ENCODE results near the gene SYT15.

DNA sequence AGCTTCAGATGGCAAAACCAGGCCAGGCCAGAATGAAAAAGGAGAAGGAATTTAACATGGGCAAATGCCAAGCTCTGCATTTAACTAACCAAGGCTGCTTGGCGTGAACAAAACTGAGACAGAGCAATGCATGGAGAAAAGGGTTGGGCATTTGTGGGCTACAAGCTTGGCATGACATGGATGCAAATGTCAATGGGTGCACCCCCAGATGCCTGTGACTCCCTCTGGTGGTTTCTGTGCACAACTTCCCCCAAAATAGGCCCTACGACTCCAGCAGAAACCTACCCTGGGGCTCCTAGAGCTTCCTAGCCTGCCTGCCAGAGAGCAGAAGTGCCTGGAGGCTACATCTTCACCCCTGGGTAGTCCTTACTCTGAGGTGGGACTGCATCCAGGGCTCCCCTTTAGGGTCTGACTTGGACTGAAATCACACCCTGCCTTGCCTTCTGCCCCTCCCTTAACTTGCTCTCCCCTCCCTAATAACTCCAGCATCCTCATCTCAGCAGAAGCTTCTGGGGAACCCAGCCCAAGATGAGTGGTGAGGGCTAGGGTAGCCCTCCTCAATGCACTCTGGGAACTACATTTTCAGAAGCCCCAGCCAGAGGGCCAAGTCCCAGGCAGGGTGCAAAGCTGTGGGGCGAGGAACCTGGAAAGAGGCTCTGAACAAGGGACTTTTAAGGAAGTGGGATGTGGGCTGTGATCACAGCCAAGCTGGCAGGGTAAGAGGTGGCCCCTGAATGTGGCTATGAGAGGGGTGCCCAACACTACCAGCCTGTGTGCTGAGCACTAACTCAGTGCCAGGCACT lies 33.7 kb upstream of the SYT15 start:
- TF ChIP-seq NR2F2 (IDR thresholded peaks at IDR 0.05; ENCODE audit: borderline replicate concordance, low read depth) (no peak), GABPA (IDR thresholded peaks at IDR 0.05; ENCODE audit: low read depth, low read length) (no peak), GABPA (CRISPR knock-in tag; IDR thresholded peaks at IDR 0.05; ENCODE audit: low read depth) (no peak)
- TF ChIP-seq, protein P1, sequence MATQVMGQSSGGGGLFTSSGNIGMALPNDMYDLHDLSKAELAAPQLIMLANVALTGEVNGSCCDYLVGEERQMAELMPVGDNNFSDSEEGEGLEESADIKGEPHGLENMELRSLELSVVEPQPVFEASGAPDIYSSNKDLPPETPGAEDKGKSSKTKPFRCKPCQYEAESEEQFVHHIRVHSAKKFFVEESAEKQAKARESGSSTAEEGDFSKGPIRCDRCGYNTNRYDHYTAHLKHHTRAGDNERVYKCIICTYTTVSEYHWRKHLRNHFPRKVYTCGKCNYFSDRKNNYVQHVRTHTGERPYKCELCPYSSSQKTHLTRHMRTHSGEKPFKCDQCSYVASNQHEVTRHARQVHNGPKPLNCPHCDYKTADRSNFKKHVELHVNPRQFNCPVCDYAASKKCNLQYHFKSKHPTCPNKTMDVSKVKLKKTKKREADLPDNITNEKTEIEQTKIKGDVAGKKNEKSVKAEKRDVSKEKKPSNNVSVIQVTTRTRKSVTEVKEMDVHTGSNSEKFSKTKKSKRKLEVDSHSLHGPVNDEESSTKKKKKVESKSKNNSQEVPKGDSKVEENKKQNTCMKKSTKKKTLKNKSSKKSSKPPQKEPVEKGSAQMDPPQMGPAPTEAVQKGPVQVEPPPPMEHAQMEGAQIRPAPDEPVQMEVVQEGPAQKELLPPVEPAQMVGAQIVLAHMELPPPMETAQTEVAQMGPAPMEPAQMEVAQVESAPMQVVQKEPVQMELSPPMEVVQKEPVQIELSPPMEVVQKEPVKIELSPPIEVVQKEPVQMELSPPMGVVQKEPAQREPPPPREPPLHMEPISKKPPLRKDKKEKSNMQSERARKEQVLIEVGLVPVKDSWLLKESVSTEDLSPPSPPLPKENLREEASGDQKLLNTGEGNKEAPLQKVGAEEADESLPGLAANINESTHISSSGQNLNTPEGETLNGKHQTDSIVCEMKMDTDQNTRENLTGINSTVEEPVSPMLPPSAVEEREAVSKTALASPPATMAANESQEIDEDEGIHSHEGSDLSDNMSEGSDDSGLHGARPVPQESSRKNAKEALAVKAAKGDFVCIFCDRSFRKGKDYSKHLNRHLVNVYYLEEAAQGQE (IDR thresholded peaks at IDR 0.05; ENCODE audit: borderline replicate concordance in 1 of 2, low read depth in 1 of 2, low read length in 2 of 2) = no peak
- TF ChIP-seq, protein P2, sequence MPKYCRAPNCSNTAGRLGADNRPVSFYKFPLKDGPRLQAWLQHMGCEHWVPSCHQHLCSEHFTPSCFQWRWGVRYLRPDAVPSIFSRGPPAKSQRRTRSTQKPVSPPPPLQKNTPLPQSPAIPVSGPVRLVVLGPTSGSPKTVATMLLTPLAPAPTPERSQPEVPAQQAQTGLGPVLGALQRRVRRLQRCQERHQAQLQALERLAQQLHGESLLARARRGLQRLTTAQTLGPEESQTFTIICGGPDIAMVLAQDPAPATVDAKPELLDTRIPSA (CRISPR knock-in tag; IDR thresholded peaks at IDR 0.05; ENCODE audit: borderline replicate concordance) = no peak
- TF ChIP-seq, protein P3, sequence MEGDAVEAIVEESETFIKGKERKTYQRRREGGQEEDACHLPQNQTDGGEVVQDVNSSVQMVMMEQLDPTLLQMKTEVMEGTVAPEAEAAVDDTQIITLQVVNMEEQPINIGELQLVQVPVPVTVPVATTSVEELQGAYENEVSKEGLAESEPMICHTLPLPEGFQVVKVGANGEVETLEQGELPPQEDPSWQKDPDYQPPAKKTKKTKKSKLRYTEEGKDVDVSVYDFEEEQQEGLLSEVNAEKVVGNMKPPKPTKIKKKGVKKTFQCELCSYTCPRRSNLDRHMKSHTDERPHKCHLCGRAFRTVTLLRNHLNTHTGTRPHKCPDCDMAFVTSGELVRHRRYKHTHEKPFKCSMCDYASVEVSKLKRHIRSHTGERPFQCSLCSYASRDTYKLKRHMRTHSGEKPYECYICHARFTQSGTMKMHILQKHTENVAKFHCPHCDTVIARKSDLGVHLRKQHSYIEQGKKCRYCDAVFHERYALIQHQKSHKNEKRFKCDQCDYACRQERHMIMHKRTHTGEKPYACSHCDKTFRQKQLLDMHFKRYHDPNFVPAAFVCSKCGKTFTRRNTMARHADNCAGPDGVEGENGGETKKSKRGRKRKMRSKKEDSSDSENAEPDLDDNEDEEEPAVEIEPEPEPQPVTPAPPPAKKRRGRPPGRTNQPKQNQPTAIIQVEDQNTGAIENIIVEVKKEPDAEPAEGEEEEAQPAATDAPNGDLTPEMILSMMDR (CRISPR knock-in tag; IDR thresholded peaks at IDR 0.05) = peak; percentile 34
- TF ChIP-seq, protein P4, sequence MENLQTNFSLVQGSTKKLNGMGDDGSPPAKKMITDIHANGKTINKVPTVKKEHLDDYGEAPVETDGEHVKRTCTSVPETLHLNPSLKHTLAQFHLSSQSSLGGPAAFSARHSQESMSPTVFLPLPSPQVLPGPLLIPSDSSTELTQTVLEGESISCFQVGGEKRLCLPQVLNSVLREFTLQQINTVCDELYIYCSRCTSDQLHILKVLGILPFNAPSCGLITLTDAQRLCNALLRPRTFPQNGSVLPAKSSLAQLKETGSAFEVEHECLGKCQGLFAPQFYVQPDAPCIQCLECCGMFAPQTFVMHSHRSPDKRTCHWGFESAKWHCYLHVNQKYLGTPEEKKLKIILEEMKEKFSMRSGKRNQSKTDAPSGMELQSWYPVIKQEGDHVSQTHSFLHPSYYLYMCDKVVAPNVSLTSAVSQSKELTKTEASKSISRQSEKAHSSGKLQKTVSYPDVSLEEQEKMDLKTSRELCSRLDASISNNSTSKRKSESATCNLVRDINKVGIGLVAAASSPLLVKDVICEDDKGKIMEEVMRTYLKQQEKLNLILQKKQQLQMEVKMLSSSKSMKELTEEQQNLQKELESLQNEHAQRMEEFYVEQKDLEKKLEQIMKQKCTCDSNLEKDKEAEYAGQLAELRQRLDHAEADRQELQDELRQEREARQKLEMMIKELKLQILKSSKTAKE (CRISPR knock-in tag; IDR thresholded peaks at IDR 0.05; ENCODE audit: borderline replicate concordance) = no peak
